Neuronal stem cell (in vitro differentiated cells): ENCODE results near the gene PRODH.
"Not testable (repeated sequence)": the region's sequence is repeated elsewhere in the genome, so short reads cannot be mapped to it uniquely, and the experiment has no call there.

Experiments
- DNase-seq: peaks from one replicate; pipeline ENCODE4 v3.0.0-alpha.2; 2013; ENCODE audit warnings: low spot score
- H2AFZ ChIP-seq: one replicate; pipeline ENCODE4 v1.6.1; 2013; ENCODE audit warnings: mild to moderate bottlenecking, low read length, inconsistent platforms
- H2AK5ac ChIP-seq: 2 replicates; pipeline ENCODE4 v1.6.1; 2013; ENCODE audit warnings: low read depth, mild to moderate bottlenecking, inconsistent platforms, low read length, moderate library complexity, mixed read lengths
- H2BK120ac ChIP-seq: 2 replicates; pipeline ENCODE4 v1.6.1; 2013; ENCODE audit warnings: low read depth, mild to moderate bottlenecking, inconsistent platforms, low read length, moderate library complexity, mixed read lengths
- H2BK12ac ChIP-seq: one replicate; pipeline ENCODE4 v1.6.1; 2013; ENCODE audit warnings: low read length, inconsistent platforms
- H2BK15ac ChIP-seq: 2 replicates; pipeline ENCODE4 v1.6.1; 2013; ENCODE audit warnings: mild to moderate bottlenecking, low read length, inconsistent platforms, mixed read lengths
- H2BK5ac ChIP-seq: one replicate; pipeline ENCODE4 v1.6.1; 2013; ENCODE audit warnings: inconsistent platforms, mild to moderate bottlenecking, low read length, moderate library complexity
- H3K14ac ChIP-seq: one replicate; pipeline ENCODE4 v1.6.1; 2013; ENCODE audit warnings: low read length, inconsistent platforms
- H3K18ac ChIP-seq: 2 replicates; pipeline ENCODE4 v1.6.1; 2013; ENCODE audit warnings: low read length, inconsistent platforms
- H3K23ac ChIP-seq: 2 replicates; pipeline ENCODE4 v1.6.1; 2013; ENCODE audit warnings: low read depth, mild to moderate bottlenecking, mixed read lengths, low read length, inconsistent platforms; ENCODE audit not compliant: poor library complexity
- H3K27ac ChIP-seq: replicated peaks from 3 replicates; pipeline ENCODE4 v1.5.1; 2013; ENCODE audit warnings: low read length, inconsistent platforms
- H3K27me3 ChIP-seq, 3 experiments: 2 replicates each; pipeline ENCODE4 v1.6.1; 2013; ENCODE audit warnings: low read length in 3 of 3, mild to moderate bottlenecking in 2 of 3, inconsistent platforms in 1 of 3, low read depth in 1 of 3, mixed read lengths in 1 of 3, moderate library complexity in 1 of 3; ENCODE audit not compliant: control insufficient read depth in 3 of 3, insufficient read depth in 3 of 3
- H3K36me3 ChIP-seq, 2 donors: replicated peaks in 1 of 2; 2 replicates each; pipeline ENCODE4 v1.6.1; 2013; ENCODE audit warnings: low read length in 2 of 2; ENCODE audit not compliant: control insufficient read depth in 2 of 2, insufficient read depth in 2 of 2
- H3K4ac ChIP-seq: 2 replicates; pipeline ENCODE4 v1.6.1; 2013; ENCODE audit warnings: inconsistent platforms, mild to moderate bottlenecking, low read length, moderate library complexity
- H3K4me1 ChIP-seq, 2 donors: 1 replicate in 1 of 2; 2 replicates in 1 of 2; pipeline ENCODE4 v1.6.1; 2013; ENCODE audit warnings: low read length in 2 of 2, low read depth in 1 of 2; ENCODE audit not compliant: control insufficient read depth in 2 of 2, insufficient read depth in 1 of 2
- H3K4me2 ChIP-seq: one replicate; pipeline ENCODE4 v1.6.1; 2013; ENCODE audit warnings: mild to moderate bottlenecking, low read length, inconsistent platforms; ENCODE audit not compliant: insufficient read depth, poor library complexity, severe bottlenecking
- H3K4me3 ChIP-seq, 2 donors: 2 replicates each; pipeline ENCODE4 v1.5.1; 2013; ENCODE audit warnings: low read length in 2 of 2, mild to moderate bottlenecking in 2 of 2, inconsistent platforms in 1 of 2, moderate library complexity in 1 of 2
- H3K79me1 ChIP-seq: one replicate; pipeline ENCODE4 v1.6.1; 2013; ENCODE audit warnings: low read depth, mild to moderate bottlenecking, inconsistent platforms, low read length, moderate library complexity
- H3K9ac ChIP-seq: one replicate; pipeline ENCODE4 v1.6.1; 2013; ENCODE audit warnings: mild to moderate bottlenecking, low read depth, low read length, inconsistent platforms; ENCODE audit not compliant: poor library complexity
- H3K9me3 ChIP-seq, 2 donors: replicated peaks in 1 of 2; 2 replicates each; pipeline versions ENCODE3 to v1.6.1; 2013; ENCODE audit warnings: low read length in 2 of 2, mild to moderate bottlenecking in 2 of 2, inconsistent platforms in 1 of 2, low read depth in 1 of 2, mixed read lengths in 1 of 2, moderate library complexity in 1 of 2; ENCODE audit not compliant: control insufficient read depth in 2 of 2, insufficient read depth in 1 of 2
- H4K8ac ChIP-seq: one replicate; pipeline ENCODE4 v1.6.1; 2013; ENCODE audit warnings: low read depth, mild to moderate bottlenecking, inconsistent platforms, low read length, moderate library complexity
- H4K91ac ChIP-seq: one replicate; pipeline ENCODE4 v1.6.1; 2013; ENCODE audit warnings: low read length, low read depth, mild to moderate bottlenecking, inconsistent platforms; ENCODE audit not compliant: poor library complexity
- WGBS, 2 donors: extraction: QIAGEN DNeasy Blood & Tissue Kit; methylation state at CpG; one replicate each; pipeline ENCODE4 v1.1.7; 2013; ENCODE audit warnings: missing lambda C conversion rate in 2 of 2, mixed read lengths in 1 of 2; ENCODE audit not compliant: insufficient read length in 2 of 2, insufficient replicate concordance in 1 of 2; ENCODE audit errors: extremely low coverage in 2 of 2; 5-methylcytosine and 5-hydroxymethylcytosine counted together

PRODH gene

GRCh38 chr22:18884465-18884864 lies 51.6 kb downstream of the PRODH start:
- H2AK5ac ChIP-seq, H4K8ac ChIP-seq, H3K36me3 ChIP-seq, H4K91ac ChIP-seq, H3K23ac ChIP-seq, H2BK5ac ChIP-seq, H3K4me3 ChIP-seq, H2AFZ ChIP-seq, H3K79me1 ChIP-seq, H3K14ac ChIP-seq, H2BK15ac ChIP-seq, H3K27me3 ChIP-seq, H3K9me3 ChIP-seq, H3K4ac ChIP-seq, H3K4me1 ChIP-seq, H3K18ac ChIP-seq, H3K9ac ChIP-seq, H2BK12ac ChIP-seq, DNase-seq, H2BK120ac ChIP-seq, H3K27ac ChIP-seq, H3K4me2 ChIP-seq: not testable (repeated sequence)
- no CpG with 5 or more reads among the region's 4 CpGs for WGBS, 2 donors

- H3K27me3 ChIP-seq, DNase-seq, H2BK15ac ChIP-seq, H3K36me3 ChIP-seq, H3K79me1 ChIP-seq, H2BK12ac ChIP-seq, H2BK120ac ChIP-seq, H3K4ac ChIP-seq, H3K9ac ChIP-seq, H3K4me1 ChIP-seq, H3K4me3 ChIP-seq, H4K8ac ChIP-seq, H3K18ac ChIP-seq, H3K27ac ChIP-seq, H3K9me3 ChIP-seq, H2AFZ ChIP-seq, H4K91ac ChIP-seq, H2AK5ac ChIP-seq, H3K23ac ChIP-seq, H3K4me2 ChIP-seq, H2BK5ac ChIP-seq, H3K14ac ChIP-seq: not testable (repeated sequence)
- WGBS, 2 donors, result no CpG with 5 or more reads among the region's 3 CpGs
These were observed 54.8 kb downstream of the PRODH start for GRCh38 chr22:18881260-18881659.
